ENCODE measurements around the gene S100A8. TPM values are rescaled to one million over a fixed set of nuclear protein-coding genes. Genes with fewer than 3 reads are reported as not detected.
"Not testable (repeated sequence)": the region's sequence is repeated elsewhere in the genome, so short reads cannot be mapped to it uniquely, and the experiment has no call there.

Gene S100A8
- polyA plus RNA-seq, 3 donors: 5.3 to 17.8 (median 14.4) TPM

GRCh38 chr1:153349363-153350320 lies 41.2 kb downstream of the S100A8 start:
- no peak for DNase-seq

- no peak for DNase-seq
These were observed 42.1 kb downstream of the S100A8 start, which contains the start of gene PGLYRP4 for GRCh38 chr1:153348511-153349362. Gene PGLYRP4, minus strand, starts transcription at chr1:153348841. Its CDS starts 909 bp downstream, at chr1:153347932.

- no peak for DNase-seq
These were observed 43.0 kb downstream of the S100A8 start for GRCh38 chr1:153347856-153348255.

GRCh38 chr1:153347049-153347448 lies 43.8 kb downstream of the S100A8 start:
- DNase-seq: not testable (repeated sequence)

GRCh38 chr1:153346077-153346723 lies 44.7 kb downstream of the S100A8 start:
- no peak for DNase-seq

GRCh38 chr1:153345187-153346076 lies 45.4 kb downstream of the S100A8 start:
- DNase-seq: no peak

- DNase-seq: no peak
These were observed 46.2 kb downstream of the S100A8 start for GRCh38 chr1:153344718-153345025.

GRCh38 chr1:153343811-153344717 lies 46.8 kb downstream of the S100A8 start:
- DNase-seq: no peak

GRCh38 chr1:153343040-153343681 lies 47.7 kb downstream of the S100A8 start:
- no peak for DNase-seq

GRCh38 chr1:153342178-153342577 lies 48.7 kb downstream of the S100A8 start:
- DNase-seq: no peak

GRCh38 chr1:153341431-153341934 lies 49.4 kb downstream of the S100A8 start:
- no peak for DNase-seq

GRCh38 chr1:153340356-153340755 lies 50.5 kb downstream of the S100A8 start:
- no peak for DNase-seq

Other genes starting within 250 kb of the S100A8 start
- not detected for gene SPRR2G, start 240.2 kb downstream of the S100A8 start, polyA plus RNA-seq (ENCODE audit: insufficient read length in 3 of 3)
- not detected for gene LELP1, start 187.6 kb downstream of the S100A8 start, polyA plus RNA-seq (ENCODE audit: insufficient read length in 3 of 3)
- gene PRR9, start 173.5 kb downstream of the S100A8 start, polyA plus RNA-seq (ENCODE audit: insufficient read length in 3 of 3): not detected
- gene LORICRIN, start 131.4 kb downstream of the S100A8 start, polyA plus RNA-seq (ENCODE audit: insufficient read length in 3 of 3): under 1 TPM in 1 of 3 donors, not detected in 2; 0.07 TPM
- not detected for gene PGLYRP3, start 78.1 kb downstream of the S100A8 start, polyA plus RNA-seq (ENCODE audit: insufficient read length in 3 of 3)
- not detected for gene PGLYRP4, start 42.2 kb downstream of the S100A8 start, polyA plus RNA-seq (ENCODE audit: insufficient read length in 3 of 3)
- gene S100A9, start 33.2 kb downstream of the S100A8 start, polyA plus RNA-seq (ENCODE audit: insufficient read length in 3 of 3): 10 to 100 TPM in 2 of 3 donors, 1 to 10 TPM in 1; 9.1 to 27.1 (median 20.4) TPM
- gene S100A12, start 15.5 kb downstream of the S100A8 start, polyA plus RNA-seq (ENCODE audit: insufficient read length in 3 of 3): 1 to 10 TPM; 1.1 to 2.5 (median 1.6) TPM
- not detected for gene S100A7A, start 25.4 kb upstream of the S100A8 start, polyA plus RNA-seq (ENCODE audit: insufficient read length in 3 of 3)
- under 1 TPM in 1 of 3 donors, not detected in 2; 0.98 TPM for gene S100A7, start 69.6 kb upstream of the S100A8 start, polyA plus RNA-seq (ENCODE audit: insufficient read length in 3 of 3)
- 100 to 1,000 TPM; 208 to 240 (median 221) TPM for gene S100A6, start 144.9 kb upstream of the S100A8 start, polyA plus RNA-seq (ENCODE audit: insufficient read length in 3 of 3)
- gene S100A5, start 149.9 kb upstream of the S100A8 start, polyA plus RNA-seq (ENCODE audit: insufficient read length in 3 of 3): 1 to 10 TPM; 1.1 to 1.4 (median 1.2) TPM
- gene S100A4, start 154.7 kb upstream of the S100A8 start, polyA plus RNA-seq (ENCODE audit: insufficient read length in 3 of 3): 10 to 100 TPM; 31.7 to 34.9 (median 31.7) TPM
- under 1 TPM in 1 of 3 donors, not detected in 2; 0.19 TPM for gene S100A3, start 158.2 kb upstream of the S100A8 start, polyA plus RNA-seq (ENCODE audit: insufficient read length in 3 of 3)
- 1 to 10 TPM; 5.8 to 7.9 (median 6.8) TPM for gene S100A2, start 174.8 kb upstream of the S100A8 start, polyA plus RNA-seq (ENCODE audit: insufficient read length in 3 of 3)
- gene S100A16, start 222.1 kb upstream of the S100A8 start, polyA plus RNA-seq (ENCODE audit: insufficient read length in 3 of 3): 100 to 1,000 TPM; 108 to 123 (median 116) TPM
- 10 to 100 TPM; 17.2 to 19.6 (median 18.9) TPM for gene S100A14, start 225.3 kb upstream of the S100A8 start, polyA plus RNA-seq (ENCODE audit: insufficient read length in 3 of 3)
- gene S100A13, start 236.4 kb upstream of the S100A8 start, polyA plus RNA-seq (ENCODE audit: insufficient read length in 3 of 3): 100 to 1,000 TPM; 164 to 188 (median 168) TPM
- gene S100A1, start 237.4 kb upstream of the S100A8 start, polyA plus RNA-seq (ENCODE audit: insufficient read length in 3 of 3): 10 to 100 TPM; 21.0 to 29.1 (median 26.7) TPM
- 100 to 1,000 TPM; 118 to 155 (median 145) TPM for gene CHTOP, start 243.0 kb upstream of the S100A8 start, polyA plus RNA-seq (ENCODE audit: insufficient read length in 3 of 3)